Non-pigmented ciliary epithelial cell (primary cell): ENCODE measurements around the gene TWF1.
"Not testable (repeated sequence)": the region's sequence is repeated elsewhere in the genome, so short reads cannot be mapped to it uniquely, and the experiment has no call there.

Experiments used
- DNase-seq: peaks from one replicate; pipeline ENCODE4 v3.0.0-alpha.2; 2010; ENCODE audit warnings: low read depth

TWF1 gene

GRCh38 chr12:43805149-43805859 is 813 bp downstream of the TWF1 start:
- DNase-seq, result no peak

GRCh38 chr12:43797561-43798217 is 8.4 kb downstream of the TWF1 start:
- DNase-seq, result no peak

GRCh38 chr12:43795716-43796280 is 10.3 kb downstream of the TWF1 start:
- DNase-seq, result no peak

GRCh38 chr12:43789941-43790340 is 16.2 kb downstream of the TWF1 start:
- no peak for DNase-seq

- DNase-seq, result no peak
Measured at GRCh38 chr12:43786899-43787693, 19.0 kb downstream of the TWF1 start.

- no peak for DNase-seq
Measured at GRCh38 chr12:43776498-43776897, 29.6 kb downstream of the TWF1 start.

GRCh38 chr12:43766291-43766690 is 39.8 kb downstream of the TWF1 start:
- no peak for DNase-seq

- no peak for DNase-seq
Measured at GRCh38 chr12:43764528-43764927, 41.6 kb downstream of the TWF1 start.

GRCh38 chr12:43763769-43764168 is 42.3 kb downstream of the TWF1 start:
- no peak for DNase-seq

- DNase-seq, result no peak
Measured at GRCh38 chr12:43762596-43762995, 43.5 kb downstream of the TWF1 start.

- no peak for DNase-seq
Measured at GRCh38 chr12:43761500-43761899, 44.6 kb downstream of the TWF1 start.

GRCh38 chr12:43760396-43760795 is 45.7 kb downstream of the TWF1 start:
- no peak for DNase-seq

GRCh38 chr12:43758728-43759563 is 47.2 kb downstream of the TWF1 start, which contains the start of the genes IRAK4 and PUS7L:
Gene IRAK4, plus strand, starts transcription at chr12:43758951. Its CDS starts 9,161 bp downstream, at chr12:43768112.
Gene PUS7L, minus strand, starts transcription at chr12:43758790. Its CDS starts 3,545 bp downstream, at chr12:43755245.
- DNase-seq, result peak; percentile 88

- no peak for DNase-seq
Measured at GRCh38 chr12:43758247-43758727, 47.8 kb downstream of the TWF1 start.

GRCh38 chr12:43754015-43754414 is 52.1 kb downstream of the TWF1 start:
- DNase-seq, result no peak

GRCh38 chr12:43751360-43751759 is 54.8 kb downstream of the TWF1 start:
- not testable (repeated sequence) for DNase-seq

- no peak for DNase-seq
Measured at GRCh38 chr12:43750814-43751213, 55.3 kb downstream of the TWF1 start.

- DNase-seq, result no peak
Measured at GRCh38 chr12:43749016-43749415, 57.1 kb downstream of the TWF1 start.

- DNase-seq, result no peak
Measured at GRCh38 chr12:43744826-43745225, 61.3 kb downstream of the TWF1 start.
